H9 (cell line): ENCODE measurements around the gene TLX1. TPM values are rescaled to one million over a fixed set of nuclear protein-coding genes. Genes with fewer than 3 reads are reported as not detected.
"Not testable (repeated sequence)": the region's sequence is repeated elsewhere in the genome, so short reads cannot be mapped to it uniquely, and the experiment has no call there.

Experiments
- DNase-seq: peaks from one replicate; pipeline ENCODE4 v3.0.0-alpha.2; 2017
- H2AFZ ChIP-seq: one replicate; pipeline ENCODE4 v1.6.1; 2013; ENCODE audit warnings: mild to moderate bottlenecking, low read length, control low read depth, moderate library complexity
- H2AK5ac ChIP-seq: 2 replicates; pipeline ENCODE4 v1.6.1; 2013; ENCODE audit warnings: low read length, control low read depth, mixed read lengths; ENCODE audit not compliant: insufficient read length
- H2BK120ac ChIP-seq: one replicate; pipeline ENCODE4 v1.6.1; 2013; ENCODE audit warnings: low read depth, mild to moderate bottlenecking, low read length, control low read depth, inconsistent platforms; ENCODE audit not compliant: poor library complexity, severe bottlenecking
- H2BK12ac ChIP-seq: 2 replicates; pipeline ENCODE4 v1.6.1; 2013; ENCODE audit warnings: low read length, control low read depth, mixed read lengths, low read depth; ENCODE audit not compliant: insufficient read length
- H2BK15ac ChIP-seq: 2 replicates; pipeline ENCODE4 v1.6.1; 2013; ENCODE audit warnings: low read depth, low read length, control low read depth
- H2BK20ac ChIP-seq: one replicate; pipeline ENCODE4 v1.6.1; 2013; ENCODE audit warnings: low read depth, mild to moderate bottlenecking, low read length, control low read depth, inconsistent platforms; ENCODE audit not compliant: poor library complexity, severe bottlenecking
- H2BK5ac ChIP-seq: 2 replicates; pipeline ENCODE4 v1.6.1; 2013; ENCODE audit warnings: low read length, control low read depth, mixed read lengths; ENCODE audit not compliant: insufficient read length
- H3K14ac ChIP-seq: 2 replicates; pipeline ENCODE4 v1.6.1; 2013; ENCODE audit warnings: low read length, control low read depth; ENCODE audit not compliant: insufficient read depth
- H3K18ac ChIP-seq: 2 replicates; pipeline ENCODE4 v1.6.1; 2013; ENCODE audit warnings: low read depth, mild to moderate bottlenecking, mixed read lengths, low read length, control low read depth; ENCODE audit not compliant: insufficient read length
- H3K23ac ChIP-seq: 2 replicates; pipeline ENCODE4 v1.6.1; 2013; ENCODE audit warnings: low read length, control low read depth, mixed read lengths, low read depth; ENCODE audit not compliant: insufficient read length
- H3K23me2 ChIP-seq: 2 replicates; pipeline ENCODE4 v1.6.1; 2013; ENCODE audit warnings: low read depth, mild to moderate bottlenecking, mixed read lengths, low read length, control low read depth; ENCODE audit not compliant: insufficient read length, poor library complexity, severe bottlenecking
- H3K27ac ChIP-seq: 2 replicates; pipeline ENCODE4 v1.5.1; 2013; ENCODE audit warnings: low read length, control low read depth, mixed read lengths, low read depth; ENCODE audit not compliant: insufficient read length
- H3K27me3 ChIP-seq: 2 replicates; pipeline ENCODE4 v1.6.1; 2013; ENCODE audit warnings: low read length, control low read depth, inconsistent platforms; ENCODE audit not compliant: insufficient read depth
- H3K4ac ChIP-seq: 2 replicates; pipeline ENCODE4 v1.6.1; 2013; ENCODE audit warnings: low read depth, mild to moderate bottlenecking, control low read depth, inconsistent platforms, low read length, moderate library complexity
- H3K4me1 ChIP-seq: 2 replicates; pipeline ENCODE4 v1.6.1; 2013; ENCODE audit warnings: low read length, control low read depth, inconsistent platforms; ENCODE audit not compliant: insufficient read depth
- H3K4me2 ChIP-seq: 2 replicates; pipeline ENCODE4 v1.6.1; 2013; ENCODE audit warnings: low read length, control low read depth, mixed read lengths; ENCODE audit not compliant: insufficient read length, insufficient read depth
- H3K56ac ChIP-seq: 2 replicates; pipeline ENCODE4 v1.6.1; 2013; ENCODE audit warnings: low read depth, mild to moderate bottlenecking, mixed read lengths, low read length, control low read depth; ENCODE audit not compliant: insufficient read length
- H3K79me1 ChIP-seq: 2 replicates; pipeline ENCODE4 v1.6.1; 2013; ENCODE audit warnings: low read depth, mild to moderate bottlenecking, moderate library complexity, low read length, control low read depth, inconsistent platforms; ENCODE audit not compliant: insufficient read depth, poor library complexity, severe bottlenecking
- H3K79me2 ChIP-seq: 2 replicates; pipeline ENCODE4 v1.6.1; 2013; ENCODE audit warnings: low read length, control low read depth, inconsistent platforms; ENCODE audit not compliant: insufficient read depth
- H3K9ac ChIP-seq: 2 replicates; pipeline ENCODE4 v1.6.1; 2013; ENCODE audit warnings: low read length, control low read depth, mixed read lengths; ENCODE audit not compliant: insufficient read length; ENCODE audit errors: extremely low read depth
- H3K9me3 ChIP-seq: one replicate; pipeline ENCODE4 v1.6.1; 2013; ENCODE audit warnings: low read depth, low read length, inconsistent platforms; ENCODE audit not compliant: control insufficient read depth
- H3T11ph ChIP-seq: one replicate; pipeline ENCODE4 v1.6.1; 2013; ENCODE audit warnings: mild to moderate bottlenecking, low read length, control low read depth, inconsistent platforms
- H4K20me1 ChIP-seq: one replicate; pipeline ENCODE4 v1.6.1; 2013; ENCODE audit not compliant: control insufficient read depth, insufficient read length, insufficient read depth
- H4K5ac ChIP-seq: 2 replicates; pipeline ENCODE4 v1.6.1; 2013; ENCODE audit warnings: low read depth, mild to moderate bottlenecking, mixed read lengths, low read length, control low read depth; ENCODE audit not compliant: insufficient read length
- H4K8ac ChIP-seq: replicated peaks from 2 replicates; pipeline ENCODE4 v1.6.1; 2013; ENCODE audit warnings: low read length, control low read depth, mixed read lengths, low read depth; ENCODE audit not compliant: insufficient read length
- H4K91ac ChIP-seq: 2 replicates; pipeline ENCODE4 v1.6.1; 2013; ENCODE audit warnings: low read depth, mild to moderate bottlenecking, moderate library complexity, mixed read lengths, low read length, control low read depth; ENCODE audit not compliant: insufficient read length
- H3K27ac Mint-ChIP-seq, 3 experiments: 2 replicates in 2 of 3; 3 replicates in 1 of 3; pipeline ENCODE4 v1.8.0; 2020 to 2021; ENCODE audit warnings: mixed read lengths in 3 of 3, mild to moderate bottlenecking in 1 of 3, moderate library complexity in 1 of 3
- H3K27me3 Mint-ChIP-seq: 2 replicates; pipeline ENCODE4 v1.8.0; 2021; ENCODE audit warnings: low read depth, mild to moderate bottlenecking, moderate library complexity, mixed read lengths
- H3K36me3 Mint-ChIP-seq, 3 experiments: 2 replicates in 2 of 3; 3 replicates in 1 of 3; pipeline ENCODE4 v1.8.0; 2020 to 2021; ENCODE audit warnings: low read depth in 3 of 3, mixed read lengths in 3 of 3; ENCODE audit not compliant: insufficient read depth in 1 of 3
- H3K4me1 Mint-ChIP-seq, 2 experiments: 2 replicates each; pipeline ENCODE4 v1.8.0; 2020; ENCODE audit warnings: mixed read lengths in 2 of 2
- H3K4me3 Mint-ChIP-seq, 2 experiments: 2 replicates in 1 of 2; 3 replicates in 1 of 2; pipeline ENCODE4 v1.8.0; 2020 to 2021; ENCODE audit warnings: mild to moderate bottlenecking in 2 of 2, mixed read lengths in 2 of 2, moderate library complexity in 1 of 2
- H3K9me3 Mint-ChIP-seq, 2 experiments: 2 replicates in 1 of 2; 3 replicates in 1 of 2; pipeline ENCODE4 v1.8.0; 2020; ENCODE audit warnings: mild to moderate bottlenecking in 2 of 2, mixed read lengths in 2 of 2, moderate library complexity in 1 of 2
- CTCF ChIP-seq: fragments of 200-600 bp; sonication (generic); conservative IDR thresholded peaks from 3 replicates; pipeline ENCODE4 v1.8.0; 2021; ENCODE audit warnings: antibody characterized with exemption, mild to moderate bottlenecking
- WGBS: extraction: QIAGEN DNeasy Blood & Tissue Kit; methylation state at CpG from one replicate; pipeline ENCODE4 v1.1.7; 2013; ENCODE audit warnings: missing lambda C conversion rate, low lambda C conversion rate, mixed read lengths; ENCODE audit not compliant: insufficient read length; ENCODE audit errors: extremely low coverage; 5-methylcytosine and 5-hydroxymethylcytosine counted together
- total RNA-seq: library from RNA; stranded (reverse); gene quantifications from 2 replicates; pipeline ENCODE4 v1.2.1, GENCODE V29; 2021

The TLX1 gene
- total RNA-seq, 1 experiment from 2014 or later: not detected

GRCh38 chr10:101152316-101152715 is 21.2 kb downstream of the TLX1 start:
- no peak overlapping the region for H3K27ac ChIP-seq
- Mint-ChIP-seq H3K4me3 (no peak overlapping the region), H3K36me3 (no peaks in the 10 kb centered on the region), H3K9me3 (peaks cover 4 to 6% of the 10 kb centered on the region in 2 experiments; a peak in 4 of 5 replicates), H3K4me1 (peaks cover 0 to 2% of the 10 kb centered on the region in 2 experiments; a peak in 1 of 4 replicates), H3K27ac (no peak overlapping the region), H3K27me3 (peaks cover 94% of the 10 kb centered on the region)
- no peak overlapping the region for H2AFZ ChIP-seq
- no peaks in the 10 kb centered on the region for H4K20me1 ChIP-seq
- H2BK15ac ChIP-seq: no peak overlapping the region
- H3K14ac ChIP-seq: no peak overlapping the region
- H3T11ph ChIP-seq: no peak overlapping the region
- H3K56ac ChIP-seq: no peak overlapping the region
- no peak overlapping the region for H2BK12ac ChIP-seq
- H4K5ac ChIP-seq: no peak overlapping the region
- no peak overlapping the region for H4K8ac ChIP-seq
- H3K4me1 ChIP-seq: no peaks in the 10 kb centered on the region
- no peak overlapping the region for H2BK5ac ChIP-seq
- H4K91ac ChIP-seq: no peak overlapping the region
- no peaks in the 10 kb centered on the region for H3K79me2 ChIP-seq
- H2BK120ac ChIP-seq: no peak overlapping the region
- DNase-seq: no peak
- no peaks in the 10 kb centered on the region for H3K23me2 ChIP-seq
- H3K4me2 ChIP-seq: no peak overlapping the region
- no peaks in the 10 kb centered on the region for H3K79me1 ChIP-seq
- no peak for TF ChIP-seq CTCF
- WGBS: no CpG with 5 or more reads among the region's 3 CpGs
- H3K9me3 ChIP-seq: no peaks in the 10 kb centered on the region
- H3K18ac ChIP-seq: no peak overlapping the region
- peaks cover 27% of the 10 kb centered on the region for H3K27me3 ChIP-seq
- H3K4ac ChIP-seq: no peak overlapping the region
- no peak overlapping the region for H3K23ac ChIP-seq
- H3K9ac ChIP-seq: no peak overlapping the region
- H2AK5ac ChIP-seq: no peak overlapping the region
- no peak overlapping the region for H2BK20ac ChIP-seq

- H2AK5ac ChIP-seq, H3T11ph ChIP-seq, H4K20me1 ChIP-seq, H3K4me1 ChIP-seq, H2BK5ac ChIP-seq, H2BK15ac ChIP-seq, H4K5ac ChIP-seq, H3K56ac ChIP-seq, H3K27ac Mint-ChIP-seq, H2BK120ac ChIP-seq, H3K79me2 ChIP-seq, H3K18ac ChIP-seq, H3K23me2 ChIP-seq, H2BK20ac ChIP-seq, H3K9me3 ChIP-seq, DNase-seq, H2AFZ ChIP-seq, H3K14ac ChIP-seq, H3K4me3 Mint-ChIP-seq, H3K23ac ChIP-seq, H3K36me3 Mint-ChIP-seq, H3K79me1 ChIP-seq, H2BK12ac ChIP-seq, H3K4me2 ChIP-seq, H4K8ac ChIP-seq, H3K9ac ChIP-seq, H3K4ac ChIP-seq, H4K91ac ChIP-seq, H3K27ac ChIP-seq: not testable (repeated sequence)
- Mint-ChIP-seq H3K27me3 (peaks cover 90% of the 10 kb centered on the region), H3K9me3 (peaks cover 2 to 11% of the 10 kb centered on the region in 2 experiments; a peak in 4 of 5 replicates), H3K4me1 (peaks cover 0 to 11% of the 10 kb centered on the region in 2 experiments; a peak in 2 of 4 replicates)
- no CpG with 5 or more reads among the region's 5 CpGs for WGBS
- H3K27me3 ChIP-seq: peaks cover 10% of the 10 kb centered on the region; the same call in 1 of the 2 replicates
Measured at GRCh38 chr10:101154506-101154905, 23.4 kb downstream of the TLX1 start.
